HG02970 (cell line): ENCODE data around the gene ALK.

Experiments used
- ATAC-seq: cut with Tn5 transposase; IDR thresholded peaks from one replicate; pipeline ENCODE4 v1.9.1; 2021; ENCODE audit warnings: mild to moderate bottlenecking, moderate library complexity, moderate number of reproducible peaks; ENCODE audit not compliant: unreplicated experiment, low FRiP score

The ALK gene

DNA sequence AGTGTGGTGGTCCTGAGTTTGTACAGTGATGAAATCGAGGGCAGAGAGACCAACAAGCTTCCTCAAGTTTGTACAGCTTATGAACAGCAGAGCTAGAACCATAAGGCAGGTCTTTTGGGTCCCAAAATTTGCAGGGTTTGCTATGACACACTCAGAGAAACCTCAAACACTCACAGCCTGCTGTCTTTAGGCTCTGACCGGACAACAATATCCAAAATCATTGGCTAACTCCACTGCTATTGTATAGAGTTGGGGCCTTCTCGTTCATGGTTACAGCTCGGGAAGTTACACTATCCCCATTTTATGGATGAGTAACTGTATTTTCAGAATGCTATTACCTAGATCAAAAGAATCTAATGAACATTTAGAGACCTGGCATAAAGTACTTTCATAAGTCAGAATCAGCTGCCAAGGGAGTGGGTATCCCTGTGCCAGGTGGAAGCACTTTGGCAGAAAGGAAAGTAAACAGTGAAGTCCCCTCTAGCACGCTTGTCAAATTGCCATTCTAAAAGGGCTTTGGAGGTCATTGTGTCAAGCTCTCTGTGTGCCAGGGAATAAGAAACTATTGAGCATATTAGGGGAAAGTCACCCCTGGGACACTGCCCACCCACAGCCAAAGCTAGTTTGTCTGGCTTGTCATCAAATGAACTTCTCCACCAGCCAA, 331.8 kb downstream of the ALK start:
- ATAC-seq, result no peak

DNA sequence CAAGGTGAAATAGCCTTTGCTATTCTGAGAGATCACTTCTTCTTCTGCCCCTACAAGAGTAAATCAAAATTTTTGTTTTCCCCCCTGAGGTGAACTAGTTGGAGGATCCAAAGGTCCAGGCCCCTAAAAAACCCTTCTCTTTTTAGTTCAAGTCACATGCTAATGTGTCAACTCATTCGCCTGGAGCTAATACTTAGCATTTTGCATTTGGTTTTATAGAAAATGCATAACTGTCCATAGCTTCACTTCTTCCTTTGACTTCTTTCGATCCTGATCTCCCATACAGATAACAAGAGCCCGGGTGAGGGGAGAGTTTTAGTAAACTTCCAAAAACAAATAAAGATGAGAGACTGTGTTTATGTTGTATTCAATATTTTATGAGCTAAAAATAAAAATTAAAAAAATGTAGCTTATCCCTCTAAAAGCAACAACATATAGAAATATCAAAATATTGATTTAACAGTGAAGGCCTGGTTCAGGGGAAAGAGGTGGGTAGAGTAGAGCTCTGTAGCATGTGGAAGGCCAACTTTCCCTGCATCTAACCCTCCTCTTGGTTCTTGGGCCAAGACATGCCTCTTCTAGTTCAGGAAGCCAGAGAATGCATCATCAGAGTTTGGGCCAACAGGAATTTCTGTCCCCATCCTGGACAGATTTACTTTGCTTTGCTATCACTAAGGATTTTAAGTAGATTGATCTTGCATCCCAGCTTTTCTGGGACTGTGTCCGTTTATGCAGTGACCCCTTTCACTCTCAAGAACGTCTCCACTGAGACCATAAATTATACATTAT, 333.8 kb downstream of the ALK start:
- no peak for ATAC-seq

DNA sequence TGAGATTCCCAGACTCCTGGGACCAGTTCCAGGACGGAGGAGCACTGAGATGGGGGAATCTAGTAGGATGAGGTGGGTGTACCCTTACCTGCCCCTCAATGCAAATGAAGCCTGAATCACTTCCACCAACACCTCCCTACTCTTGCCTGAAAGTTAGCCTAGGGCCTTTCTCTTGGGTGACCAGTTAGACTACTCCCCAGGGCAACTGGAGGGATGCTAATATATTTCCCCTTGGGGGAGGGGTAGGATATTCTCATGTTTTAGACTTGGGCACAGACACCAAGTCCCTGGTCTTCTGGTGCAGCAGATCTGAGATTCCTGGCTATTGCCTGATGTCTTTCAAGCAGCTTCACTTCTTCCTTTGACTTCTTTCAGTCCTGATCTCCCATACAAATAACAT, 334.5 kb downstream of the ALK start:
- ATAC-seq, result no peak

DNA sequence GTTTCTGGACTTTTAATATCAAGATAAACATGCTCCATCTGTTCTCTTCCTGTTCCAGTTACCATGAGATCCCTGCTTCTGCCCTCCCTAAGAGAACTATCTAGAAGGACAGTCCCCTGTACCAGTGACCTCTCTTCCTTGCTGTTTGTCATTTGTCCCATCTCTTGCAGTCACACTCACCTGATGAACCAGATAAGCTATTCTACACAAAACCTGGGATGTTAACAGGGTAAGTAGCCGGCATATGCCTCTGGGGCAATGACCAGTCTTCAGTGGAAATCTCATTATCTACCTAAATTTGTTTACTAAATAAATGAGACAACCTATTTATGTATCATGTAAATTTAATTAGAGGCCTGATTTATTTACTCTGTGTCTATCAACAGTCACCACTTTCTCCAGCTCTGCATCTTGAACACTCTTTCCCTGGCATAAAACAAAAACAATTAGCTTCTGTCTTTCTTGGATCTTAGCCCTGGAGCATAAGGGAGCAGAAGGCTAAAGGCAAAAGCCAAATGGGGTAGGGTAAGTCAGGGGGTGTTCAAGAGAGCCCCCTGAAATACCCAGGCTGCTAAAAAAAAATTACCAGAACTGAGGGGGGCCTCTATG, 337.7 kb downstream of the ALK start:
- ATAC-seq, result no peak

DNA sequence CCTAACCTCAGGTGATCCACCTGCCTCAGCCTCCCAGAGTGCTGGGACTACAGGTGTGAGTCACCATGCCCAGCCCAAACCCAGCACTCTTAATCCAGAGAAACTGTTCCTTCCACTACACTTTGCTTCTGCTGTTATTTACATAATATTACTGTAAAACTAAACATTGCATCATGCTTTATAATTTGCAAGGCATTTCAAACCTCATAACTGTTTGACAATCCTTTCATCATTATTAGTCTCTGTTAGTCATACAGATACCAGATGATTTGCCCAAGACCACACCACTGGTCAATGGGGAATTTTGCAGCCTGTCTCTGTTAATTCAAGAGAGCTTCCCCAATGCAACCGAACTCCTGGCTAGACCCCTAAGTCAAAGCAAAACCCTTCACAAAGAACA, 338.3 kb downstream of the ALK start:
- no peak for ATAC-seq

DNA sequence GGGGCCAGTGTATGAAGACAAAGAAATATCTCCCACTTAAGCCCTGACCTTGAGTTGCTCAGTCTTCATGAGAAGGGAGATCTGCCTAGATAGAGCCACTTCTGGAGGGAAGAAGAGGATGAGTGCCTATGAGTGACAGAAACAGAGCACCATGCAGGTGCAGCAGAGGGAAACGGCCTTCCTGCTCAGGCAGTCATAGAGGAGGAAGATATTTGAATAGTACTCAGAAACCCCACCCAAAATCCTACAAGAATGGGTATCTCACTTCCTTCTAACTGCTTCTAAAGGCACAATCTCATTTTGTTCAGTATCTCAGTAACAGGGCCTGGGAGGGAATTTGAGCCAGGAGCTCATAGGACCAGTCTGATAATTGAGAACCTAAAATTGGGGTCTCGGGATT, 339.3 kb downstream of the ALK start:
- no peak for ATAC-seq

DNA sequence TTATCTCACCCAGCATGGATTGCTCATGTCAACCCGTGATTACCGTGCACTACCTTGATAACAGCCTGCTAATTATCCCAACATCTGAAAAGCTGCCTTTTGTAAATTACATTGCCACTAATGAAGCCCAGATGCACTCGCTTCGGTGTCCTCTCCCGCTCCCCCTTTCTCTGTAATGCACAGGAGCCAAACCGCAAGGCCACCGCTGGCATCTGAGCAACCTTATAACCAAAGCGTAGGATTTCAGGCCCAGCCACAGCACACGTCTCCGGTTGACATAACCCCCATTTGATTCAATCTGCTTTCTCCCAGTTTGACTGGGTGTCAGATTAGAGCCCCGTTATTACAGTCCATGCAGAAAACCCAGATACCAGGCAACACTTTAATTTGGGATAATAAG, 341.2 kb downstream of the ALK start:
- no peak for ATAC-seq

DNA sequence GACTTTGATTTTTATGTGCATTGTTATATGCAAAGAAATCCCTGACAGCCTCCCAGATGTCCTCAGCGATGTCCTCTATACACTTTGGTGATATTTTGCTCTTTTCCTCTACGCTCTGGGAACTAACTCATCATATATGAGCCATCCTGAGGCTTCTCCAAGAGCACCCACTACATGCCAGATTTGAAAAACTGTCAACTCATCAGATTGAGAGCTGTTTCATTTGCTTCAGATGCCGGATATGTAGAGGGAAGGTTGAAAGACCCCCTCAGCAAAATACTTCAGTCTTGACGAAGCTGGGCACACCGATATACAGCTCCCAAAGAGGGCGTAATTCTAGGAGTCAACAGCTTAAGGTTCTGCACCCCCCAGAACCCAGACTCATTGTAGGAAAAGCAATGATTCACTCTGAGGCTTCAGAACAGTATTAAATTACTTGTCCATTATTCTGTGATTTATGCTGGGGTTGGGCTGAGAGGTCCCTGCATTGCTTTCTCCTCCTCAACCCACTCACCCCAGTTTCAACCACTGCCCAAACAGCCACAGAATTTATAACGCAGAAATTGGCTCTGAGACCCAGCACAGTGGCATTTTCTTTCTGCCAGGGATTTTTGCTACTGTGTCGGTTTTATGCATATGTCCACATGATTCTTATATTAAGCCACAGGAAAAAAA, 341.8 kb downstream of the ALK start:
- ATAC-seq, result no peak

DNA sequence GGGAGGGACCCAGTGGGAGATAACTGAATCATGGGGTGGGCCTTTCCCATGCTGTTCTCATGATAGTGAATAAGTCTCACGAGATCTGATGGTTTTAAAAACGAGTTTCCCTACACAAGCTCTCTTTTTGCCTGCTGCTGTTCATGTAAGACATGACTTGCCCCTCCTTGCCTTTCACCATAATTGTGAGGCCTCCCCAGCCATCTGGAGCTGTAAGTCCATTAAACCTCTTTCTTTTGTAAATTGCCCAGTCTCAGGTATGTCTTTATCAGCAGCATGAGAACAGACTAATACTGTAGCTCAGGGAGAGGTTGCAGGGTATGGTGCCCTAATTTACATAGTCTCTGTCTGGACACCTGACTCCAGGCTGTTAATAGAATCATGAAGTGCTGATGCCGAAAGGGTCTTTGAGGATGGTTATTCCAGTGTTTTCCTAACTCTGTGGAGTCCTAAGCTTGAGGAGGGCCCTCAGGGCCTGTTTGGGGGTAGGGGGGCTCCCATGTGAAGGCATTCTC, 343.2 kb downstream of the ALK start:
- ATAC-seq, result no peak

DNA sequence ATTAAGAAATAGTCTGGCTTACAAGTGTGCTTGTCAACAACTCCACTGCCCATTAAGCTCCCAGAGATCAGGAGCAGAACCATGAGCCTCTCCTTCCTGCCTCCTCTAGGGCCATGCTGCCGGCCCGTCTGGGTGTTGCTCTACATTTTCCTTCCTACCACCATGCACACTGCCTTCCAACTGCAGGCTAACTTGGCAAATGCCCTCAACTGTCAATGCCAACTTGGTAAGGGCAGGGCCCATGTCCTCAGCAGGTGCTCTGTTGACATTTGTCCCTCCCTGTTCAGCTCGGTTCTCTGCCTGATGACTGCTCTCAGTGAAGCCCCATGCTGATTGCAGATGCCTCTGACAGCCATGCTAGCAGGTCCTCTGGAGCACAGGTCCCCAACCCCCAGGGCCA, 345.2 kb downstream of the ALK start:
- ATAC-seq, result no peak

DNA sequence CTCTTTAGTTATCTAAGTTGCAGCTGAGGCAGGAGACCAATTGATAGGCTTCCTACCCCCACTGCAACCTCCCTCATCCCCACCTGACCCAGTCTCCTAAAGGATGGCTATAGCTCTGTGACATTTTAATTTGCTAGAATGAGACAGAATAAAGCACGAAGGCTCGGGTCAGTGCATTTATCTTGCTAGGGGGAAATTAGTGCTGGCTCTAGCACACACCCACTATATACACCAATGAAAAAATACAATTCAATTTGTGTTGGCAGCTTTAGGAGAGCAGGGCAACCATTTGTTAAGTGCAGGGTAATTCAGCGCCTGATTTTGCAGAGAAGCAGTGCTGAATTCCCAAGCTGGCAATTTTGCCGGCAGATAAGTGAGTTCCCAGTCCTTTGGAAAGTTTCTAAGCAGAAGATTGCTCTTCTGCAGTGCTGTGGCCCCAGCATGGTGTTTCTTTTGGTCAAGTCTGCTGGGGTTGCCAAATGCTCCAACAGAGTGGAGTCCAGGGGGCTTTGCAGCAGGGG, 346.0 kb downstream of the ALK start:
- no peak for ATAC-seq

DNA sequence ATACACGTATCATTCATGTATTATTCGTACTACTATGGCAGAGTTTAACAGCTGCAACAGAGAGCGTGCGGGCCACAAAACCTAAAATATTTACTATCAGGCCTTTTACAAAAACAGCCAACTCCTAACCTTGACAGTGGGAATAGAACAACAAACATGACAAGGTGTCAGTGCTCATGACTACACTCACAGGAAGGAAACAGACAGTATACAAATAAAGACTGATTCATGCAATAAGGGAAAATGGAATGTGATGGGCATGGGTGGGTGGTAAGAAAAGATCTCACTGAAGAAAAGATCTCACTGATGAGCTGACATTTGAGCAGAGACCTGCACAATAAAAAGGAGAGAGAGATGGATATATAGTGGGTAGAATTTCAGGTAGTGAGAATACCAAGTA, 347.8 kb downstream of the ALK start:
- no peak for ATAC-seq

DNA sequence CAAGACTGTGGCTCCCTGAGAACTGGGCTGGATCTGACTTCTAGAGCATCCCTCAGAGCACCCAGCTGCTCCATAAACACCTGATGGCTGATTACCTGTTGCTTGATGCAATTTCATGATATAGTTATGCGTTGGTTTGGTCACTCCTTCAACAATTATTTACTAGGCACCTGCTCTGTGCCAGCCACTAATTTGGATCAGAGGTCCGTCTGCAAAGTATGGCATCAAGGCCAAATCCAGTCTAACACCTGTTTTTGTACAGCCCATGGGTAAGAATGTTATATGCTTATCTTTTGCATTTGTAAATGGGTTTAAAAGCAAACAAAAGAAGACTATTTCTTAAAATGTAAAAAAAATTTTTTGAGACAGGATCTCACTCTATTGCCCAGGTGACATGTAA, 348.2 kb downstream of the ALK start:
- no peak for ATAC-seq

DNA sequence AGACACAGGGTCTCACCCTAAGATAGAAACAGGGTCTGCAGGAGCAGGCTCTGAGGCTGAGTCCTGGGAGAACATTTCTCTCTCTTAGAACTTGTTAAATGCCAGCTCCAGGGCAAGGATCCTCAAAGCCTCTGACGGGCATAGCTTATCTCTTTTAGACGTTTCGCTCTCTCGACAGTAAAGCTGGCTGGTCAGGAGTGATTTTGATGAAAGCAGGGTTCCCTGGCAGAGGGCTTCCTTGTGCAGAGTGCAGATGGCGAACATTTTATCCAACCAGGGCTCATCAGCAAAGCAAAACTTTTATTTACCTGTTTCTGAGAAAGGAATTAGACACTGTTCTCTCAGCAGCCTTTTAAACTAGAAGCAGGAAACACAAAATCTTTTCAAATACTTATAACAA, 350.8 kb downstream of the ALK start:
- no peak for ATAC-seq

DNA sequence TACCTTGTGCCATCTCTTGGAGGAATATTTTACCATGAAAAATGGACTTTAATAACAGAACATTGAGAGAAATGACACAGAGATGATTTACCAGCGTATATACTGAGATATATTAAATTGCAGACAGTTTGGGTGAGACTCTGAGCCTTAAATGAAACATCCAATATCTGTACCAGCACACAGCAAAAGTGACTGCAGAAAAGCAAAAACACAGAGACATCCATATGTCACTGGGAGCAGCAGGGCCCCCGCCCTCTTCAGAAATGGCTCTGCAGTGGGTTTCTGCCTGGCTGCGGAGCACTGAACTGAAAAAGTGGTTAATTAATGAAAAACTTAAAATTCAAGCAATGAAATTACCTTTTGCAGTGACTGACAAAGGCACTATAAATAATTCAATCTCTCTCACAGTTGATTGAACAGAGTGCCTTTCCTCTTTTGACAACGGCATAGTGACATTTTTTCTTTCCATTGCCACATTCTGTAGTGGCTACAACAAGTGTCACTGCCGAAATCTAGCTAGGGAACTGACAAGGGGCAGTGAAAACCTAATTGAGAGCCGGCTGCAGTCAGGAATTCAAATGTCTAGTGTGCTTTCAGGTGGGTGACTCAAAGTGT, 353.4 kb downstream of the ALK start:
- no peak for ATAC-seq

DNA sequence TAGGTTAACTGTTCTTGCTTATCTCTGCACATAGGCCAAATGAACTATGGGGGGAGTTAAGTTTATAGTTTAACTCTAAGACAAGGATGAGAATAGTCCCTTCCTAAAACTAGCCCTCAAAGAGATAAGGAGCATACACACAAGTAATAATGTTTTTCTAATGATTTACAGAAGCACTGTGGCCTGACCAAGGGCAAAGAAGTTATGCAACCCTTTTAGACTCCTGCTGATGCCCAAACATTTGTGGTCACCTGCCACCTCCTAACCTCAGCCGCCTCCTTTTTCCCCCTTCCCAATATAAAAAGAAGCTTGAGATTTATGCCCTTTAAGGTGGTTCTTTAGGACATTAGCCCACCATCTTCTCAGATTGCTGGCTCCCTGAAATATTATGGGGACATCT, 357.7 kb downstream of the ALK start:
- no peak for ATAC-seq

DNA sequence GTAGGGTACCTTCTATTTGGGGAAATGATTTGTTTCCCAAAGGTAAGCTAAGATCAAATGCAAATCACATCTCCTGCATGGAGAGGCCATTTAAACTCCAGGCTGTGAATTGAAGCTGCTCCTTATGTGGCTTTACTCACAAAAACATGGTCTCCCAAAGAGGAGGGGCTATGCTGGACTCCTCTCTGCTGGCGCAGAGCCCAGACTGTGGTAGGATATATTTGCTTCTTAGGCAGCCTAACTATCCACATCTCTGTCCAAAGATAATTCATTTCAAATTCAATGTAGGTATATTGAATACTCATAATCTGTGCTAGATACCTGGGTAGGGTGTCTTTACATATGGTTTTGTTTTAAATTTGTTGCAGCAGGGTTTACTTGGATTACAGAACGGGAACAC, 358.5 kb downstream of the ALK start:
- ATAC-seq, result no peak

DNA sequence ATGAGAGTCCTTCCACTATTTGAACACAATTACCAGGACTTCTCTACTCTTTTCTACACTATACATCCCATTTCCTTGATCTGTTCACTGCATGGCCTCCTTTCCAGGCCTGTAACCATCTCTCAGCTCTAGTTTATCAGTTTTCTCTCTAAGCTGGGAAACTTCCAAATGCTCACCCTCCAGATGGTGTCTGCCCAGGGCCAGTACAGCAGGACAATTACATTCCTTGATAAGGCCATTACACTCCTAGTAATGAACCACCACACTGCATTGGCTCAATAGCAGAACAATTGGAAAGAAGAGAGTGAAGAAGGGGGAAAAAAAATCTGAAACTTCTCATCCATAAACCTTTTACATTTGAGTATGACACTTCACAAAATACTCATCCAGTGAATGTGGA, 359.1 kb downstream of the ALK start:
- ATAC-seq, result no peak

DNA sequence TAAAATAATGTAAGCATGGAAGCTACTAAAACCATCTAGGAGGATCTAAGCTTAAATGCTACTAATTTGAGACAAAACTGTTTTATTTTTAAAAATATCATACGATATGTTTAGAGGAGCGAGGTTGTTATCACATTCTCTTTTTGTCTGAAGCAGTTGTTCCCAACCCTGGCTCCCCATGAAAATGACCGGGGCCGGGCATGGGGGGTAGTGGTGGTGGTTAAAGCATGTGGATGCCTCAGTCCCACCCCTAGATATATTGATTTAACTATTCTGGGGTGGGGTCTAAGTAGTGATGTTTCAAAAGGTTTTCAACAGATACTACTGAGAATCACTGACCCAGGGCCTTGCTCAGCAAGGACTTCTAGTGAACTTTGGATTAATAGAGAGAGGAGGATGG, 359.8 kb downstream of the ALK start:
- no peak for ATAC-seq

DNA sequence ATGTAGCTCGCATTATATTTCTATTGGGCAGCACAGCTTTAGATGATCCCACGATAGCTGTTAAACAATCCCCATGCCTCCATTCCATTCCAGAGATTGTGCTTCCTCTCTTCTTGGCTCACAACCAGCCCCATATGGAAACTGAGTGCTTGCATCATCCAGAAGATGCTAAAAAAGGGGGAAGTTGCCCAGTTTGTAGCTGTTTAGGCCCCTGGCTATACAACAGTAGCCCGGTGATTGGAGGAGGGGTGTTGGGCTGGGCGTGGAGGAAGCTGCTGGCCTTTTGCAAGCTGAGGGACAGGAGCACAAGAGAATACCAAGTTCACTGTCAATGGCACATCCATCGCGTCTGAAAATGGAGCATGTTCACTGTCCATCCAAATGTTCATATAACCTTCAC, 360.2 kb downstream of the ALK start:
- ATAC-seq, result no peak

DNA sequence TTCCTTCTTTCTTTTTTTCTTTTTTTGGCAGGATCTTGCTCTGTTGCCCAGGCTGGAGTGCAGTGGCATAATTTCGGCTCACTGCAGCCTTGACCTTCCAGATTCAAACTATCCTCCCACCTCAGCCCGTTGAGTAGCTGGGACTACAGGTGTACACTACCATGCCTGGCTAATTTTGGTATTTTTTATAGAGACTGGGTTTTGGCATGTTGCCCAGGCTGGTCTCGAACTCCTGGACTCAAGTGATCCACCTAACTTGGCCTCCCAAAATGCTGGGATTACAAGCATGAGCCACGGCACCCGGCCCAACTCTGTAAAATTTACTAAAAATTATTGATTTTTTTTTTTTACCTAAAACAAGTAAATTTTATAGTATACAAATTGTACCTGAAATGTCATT, 360.8 kb downstream of the ALK start:
- ATAC-seq, result no peak
